GM19043 (cell line): ENCODE measurements around the gene CCN6.

Source experiments
- ATAC-seq: cut with Tn5 transposase; IDR thresholded peaks from one replicate; pipeline ENCODE4 v1.9.1; 2021; ENCODE audit warnings: low read depth; ENCODE audit not compliant: unreplicated experiment

Gene CCN6

GRCh38 chr6:112109262-112109661 lies 55.4 kb downstream of the CCN6 start:
- ATAC-seq: no peak

GRCh38 chr6:112113431-112113830 lies 59.5 kb downstream of the CCN6 start:
- ATAC-seq: no peak

- no peak for ATAC-seq
These were observed 60.0 kb downstream of the CCN6 start for GRCh38 chr6:112113918-112114317.

- ATAC-seq: no peak
These were observed 60.8 kb downstream of the CCN6 start for GRCh38 chr6:112114577-112115223.

- ATAC-seq: no peak
These were observed 62.3 kb downstream of the CCN6 start for GRCh38 chr6:112116221-112116620.

- ATAC-seq: no peak
These were observed 63.6 kb downstream of the CCN6 start for GRCh38 chr6:112117554-112117953.

GRCh38 chr6:112118034-112118433 lies 64.1 kb downstream of the CCN6 start:
- ATAC-seq: no peak
